ENCODE results near the gene PYM1.
"Not testable (repeated sequence)": the region's sequence is repeated elsewhere in the genome, so short reads cannot be mapped to it uniquely, and the experiment has no call there.

PYM1 gene

DNA sequence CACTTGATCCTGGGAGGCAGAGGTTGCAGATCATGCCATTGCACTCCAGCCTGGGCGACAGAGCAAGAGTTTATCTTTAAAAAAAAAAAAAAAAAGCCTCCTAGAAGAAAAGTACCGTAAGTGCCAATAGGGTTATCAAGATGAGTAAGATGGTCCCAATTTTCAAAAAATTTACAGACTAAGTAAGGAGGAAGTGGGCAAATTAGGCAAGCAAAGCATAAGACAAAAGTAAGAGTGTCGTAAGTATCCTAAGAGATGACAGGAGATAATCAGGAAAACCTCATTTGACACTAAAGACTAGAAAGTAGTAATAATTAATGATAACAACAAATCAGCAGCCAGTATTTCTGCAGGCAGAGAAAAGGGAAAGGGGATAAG lies 12.2 kb downstream of the PYM1 start:
- DNase-seq (ENCODE audit: low read depth in 1 of 2, low spot score in 1 of 2): no peak

DNA sequence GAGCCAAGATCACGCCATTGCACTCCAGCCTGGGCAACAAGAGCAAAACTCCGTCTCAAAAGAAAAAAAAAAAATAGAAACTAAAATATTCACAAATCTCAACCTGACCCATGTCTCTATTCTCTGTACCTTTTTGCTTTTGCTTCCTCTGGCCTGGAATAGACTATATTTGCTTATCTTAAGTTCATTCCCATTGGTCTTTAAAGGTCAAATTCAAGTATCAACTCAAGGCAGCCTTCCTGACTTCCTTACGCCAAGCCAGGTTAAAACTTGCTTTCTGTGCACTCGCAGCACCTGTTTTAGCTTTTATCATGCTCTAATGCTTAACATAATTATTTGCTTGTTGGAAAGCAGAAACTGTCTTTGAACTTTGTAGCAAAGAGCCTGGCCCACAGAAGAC lies 14.8 kb downstream of the PYM1 start:
- DNase-seq (ENCODE audit: low read depth in 1 of 2, low spot score in 1 of 2): no peak

DNA sequence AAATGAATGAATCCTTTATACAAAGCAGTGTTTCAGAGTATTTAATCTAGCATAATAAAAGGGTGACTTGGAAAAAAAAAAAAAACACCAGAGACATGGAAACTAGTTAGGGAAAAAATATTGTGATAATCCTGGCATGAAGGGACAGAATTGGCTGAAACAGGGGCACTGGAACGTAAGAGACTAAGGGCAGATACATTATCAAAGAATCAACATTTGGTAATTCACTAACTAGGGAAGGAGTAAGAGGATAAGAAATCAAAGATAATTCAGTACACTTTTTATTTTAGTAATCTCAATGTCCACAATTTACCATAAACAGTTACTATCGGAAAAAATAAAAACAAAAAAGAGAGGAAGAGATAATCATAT lies 18.2 kb downstream of the PYM1 start:
- no peak for DNase-seq (ENCODE audit: low read depth in 1 of 2, low spot score in 1 of 2)

DNA sequence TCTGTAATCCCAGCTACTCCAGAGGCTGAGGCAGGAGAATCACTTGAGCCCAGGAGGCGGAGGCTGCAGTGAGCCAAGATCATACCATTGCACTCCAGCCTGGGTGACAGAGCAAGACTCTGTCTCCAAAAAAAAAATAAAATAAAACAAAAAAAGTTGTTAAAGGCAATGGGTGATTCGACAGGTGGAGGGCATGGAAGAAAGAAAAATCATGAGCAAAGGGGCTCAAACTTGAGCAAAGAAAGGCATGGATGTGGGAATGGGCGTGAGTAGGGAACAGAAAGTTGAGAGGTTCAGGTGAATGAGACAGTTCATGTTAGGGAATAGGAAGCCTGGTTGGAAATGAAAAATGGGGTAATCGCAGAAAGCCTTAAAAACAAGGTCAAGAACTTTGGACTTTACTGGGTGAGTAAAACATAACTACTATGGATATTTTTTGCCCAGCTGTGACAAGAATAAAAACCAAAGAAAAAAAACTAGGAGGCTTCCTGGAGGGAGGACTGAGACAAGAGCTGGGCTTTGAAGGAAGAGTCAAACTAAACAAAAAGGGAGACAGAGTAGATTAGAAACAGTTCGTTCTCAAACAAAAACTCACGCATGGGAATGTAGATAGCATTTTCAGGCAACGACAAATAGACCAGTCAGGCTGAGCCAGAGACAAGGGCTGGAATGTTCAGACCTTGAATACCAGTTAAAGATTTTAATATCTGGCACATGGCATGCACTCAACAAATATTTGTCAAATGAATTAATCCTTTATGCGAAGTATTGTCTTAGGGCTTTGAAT lies 18.8 kb downstream of the PYM1 start:
- no peak for DNase-seq (ENCODE audit: low read depth in 1 of 2, low spot score in 1 of 2)

DNA sequence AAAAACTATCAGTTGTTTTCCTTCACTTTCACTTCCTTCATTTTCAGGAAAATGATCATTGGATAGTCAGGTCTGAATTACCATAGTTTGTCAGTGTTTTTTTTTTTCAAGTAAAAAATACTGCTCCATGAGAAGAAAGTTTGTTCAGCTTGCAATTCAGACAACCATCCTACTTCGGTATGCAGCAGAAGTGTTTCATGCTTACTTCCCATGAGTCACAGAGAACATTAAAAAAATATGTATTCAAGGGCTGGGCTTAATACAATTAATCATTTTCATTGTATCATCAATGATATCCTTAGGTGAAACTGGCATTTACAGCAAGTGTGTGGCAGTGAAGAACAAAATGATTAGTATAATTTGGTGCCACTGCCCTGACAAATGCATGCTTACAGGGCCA lies 21.6 kb downstream of the PYM1 start:
- no peak for DNase-seq (ENCODE audit: low read depth in 1 of 2, low spot score in 1 of 2)

DNA sequence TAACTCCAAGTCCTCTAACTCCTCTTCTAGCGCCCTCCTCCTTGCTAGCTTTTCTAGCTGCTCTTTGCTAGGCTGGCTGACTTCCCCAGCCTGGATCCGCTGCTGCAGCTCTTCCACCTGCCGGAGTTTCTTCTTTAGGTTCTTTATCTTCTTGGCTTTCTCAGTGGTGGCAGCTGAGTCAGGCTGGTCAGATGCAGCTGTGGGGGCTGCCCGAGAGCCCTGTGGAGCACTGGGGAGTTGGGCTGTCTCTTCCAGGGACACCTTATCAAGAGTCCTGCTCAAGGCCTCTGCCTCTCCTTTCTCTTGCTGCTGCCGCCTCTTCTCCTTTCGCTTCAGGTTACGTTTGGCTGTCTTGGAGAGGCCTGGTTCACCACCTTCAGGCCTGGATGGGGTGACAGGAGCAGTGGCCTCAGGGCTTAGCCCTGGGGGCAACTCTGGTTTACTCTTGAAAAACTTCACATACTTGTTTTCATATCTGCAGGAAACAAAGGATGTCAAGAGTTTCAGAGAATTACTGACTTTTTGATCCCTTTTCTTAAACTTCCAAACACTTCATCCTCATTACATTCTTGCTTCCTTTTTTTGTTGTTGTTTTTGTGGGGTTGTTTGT lies 25.7 kb downstream of the PYM1 start:
- DNase-seq (ENCODE audit: low read depth in 1 of 2, low spot score in 1 of 2): no peak

DNA sequence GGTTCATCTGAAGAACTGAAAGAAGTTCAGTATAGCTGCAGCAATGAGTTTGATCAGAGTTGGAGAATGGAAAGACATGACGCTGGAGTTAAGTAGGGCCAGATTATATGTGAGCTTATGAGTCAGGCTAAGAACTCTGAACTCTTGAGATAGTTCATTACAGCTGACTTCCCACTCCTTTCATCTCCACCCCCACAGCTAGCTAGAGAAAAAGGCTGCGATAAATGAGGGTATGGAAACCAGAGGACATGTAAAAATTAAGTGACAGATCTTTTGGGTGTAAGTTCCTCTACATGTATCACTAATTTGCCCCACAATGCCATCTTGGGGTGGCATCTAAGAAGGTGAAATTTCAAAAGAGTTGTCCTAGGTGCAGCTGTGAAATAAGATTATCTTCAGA lies 28.6 kb downstream of the PYM1 start:
- peak in 1 of 2 donors; percentile 50 for DNase-seq (ENCODE audit: low read depth in 1 of 2, low spot score in 1 of 2)

DNA sequence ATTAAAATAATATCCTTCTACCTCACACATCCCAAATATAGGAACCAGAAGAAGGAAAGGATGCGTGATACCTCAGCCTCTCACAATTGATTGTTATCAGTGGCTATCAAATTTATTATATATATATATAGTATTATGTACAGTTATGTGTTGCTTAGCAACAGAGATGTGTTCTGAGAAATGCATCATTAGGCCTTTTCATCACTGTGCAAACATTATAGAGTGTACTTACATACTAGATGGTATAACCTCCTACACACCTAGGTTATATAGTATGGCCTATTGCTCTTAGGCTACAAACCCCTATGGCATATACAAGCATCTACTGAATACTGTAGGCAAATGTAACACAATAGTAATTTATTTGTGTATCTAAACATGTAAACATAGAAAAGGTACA lies 34.0 kb downstream of the PYM1 start:
- no peak for DNase-seq (ENCODE audit: low read depth in 1 of 2, low spot score in 1 of 2)

DNA sequence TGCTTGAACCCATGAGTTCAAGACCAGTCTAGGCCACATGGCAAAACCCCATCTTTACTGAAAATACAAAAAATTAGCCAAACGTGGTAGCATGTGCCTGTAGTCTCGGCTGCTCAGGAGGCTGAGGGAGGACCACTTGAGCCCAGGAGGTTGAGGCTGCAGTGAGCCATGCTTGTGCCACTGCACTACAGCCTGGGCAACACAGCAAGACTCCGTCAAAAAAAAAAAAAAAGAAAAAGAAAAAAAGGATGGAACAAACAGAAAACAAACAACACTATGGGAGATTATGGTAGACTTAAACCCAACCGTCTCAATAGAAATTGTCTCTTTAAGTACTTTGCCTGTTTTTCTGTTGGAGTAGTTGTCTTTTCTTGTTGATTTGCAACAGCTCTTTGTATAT lies 36.4 kb downstream of the PYM1 start:
- no peak for DNase-seq (ENCODE audit: low read depth in 1 of 2, low spot score in 1 of 2)

DNA sequence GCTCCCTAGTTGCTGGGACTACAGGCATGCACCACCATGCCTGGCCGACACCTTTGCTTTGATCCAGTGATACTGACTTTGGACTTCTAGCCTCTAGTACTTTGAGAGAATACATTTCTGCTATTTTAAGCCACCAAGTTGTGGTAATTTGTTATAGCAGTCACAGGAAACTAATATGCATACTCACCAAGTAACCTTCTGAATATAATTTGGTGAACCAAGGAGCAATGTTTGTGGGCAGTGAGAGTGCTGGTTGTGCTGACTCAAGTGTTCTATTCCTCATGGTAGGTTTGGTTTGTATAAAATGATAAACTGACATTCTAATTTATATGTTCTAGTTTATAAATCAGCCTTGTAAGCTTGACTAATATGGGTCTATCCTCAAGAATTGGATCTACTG lies 42.6 kb downstream of the PYM1 start:
- no peak for DNase-seq (ENCODE audit: low read depth in 1 of 2, low spot score in 1 of 2)

DNA sequence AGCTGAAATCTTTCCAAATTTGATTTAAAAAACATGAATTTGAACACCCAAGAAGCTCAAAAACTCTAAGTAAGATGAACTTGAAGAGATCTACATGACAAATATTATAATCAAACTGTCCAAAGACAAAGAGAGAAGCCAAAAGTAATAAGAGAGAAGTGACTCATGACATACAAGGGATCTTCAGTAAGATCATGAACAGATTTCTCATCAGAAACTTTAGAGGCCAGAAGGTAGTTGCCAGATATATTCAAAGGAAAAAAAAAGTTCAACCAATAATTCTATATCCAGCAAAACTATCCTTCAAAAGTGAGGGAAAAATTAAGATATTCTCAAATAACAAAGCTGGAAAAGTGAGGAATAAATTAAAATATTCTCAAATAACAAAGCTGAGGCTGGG lies 49.9 kb downstream of the PYM1 start:
- DNase-seq (ENCODE audit: low read depth in 1 of 2, low spot score in 1 of 2): no peak

DNA sequence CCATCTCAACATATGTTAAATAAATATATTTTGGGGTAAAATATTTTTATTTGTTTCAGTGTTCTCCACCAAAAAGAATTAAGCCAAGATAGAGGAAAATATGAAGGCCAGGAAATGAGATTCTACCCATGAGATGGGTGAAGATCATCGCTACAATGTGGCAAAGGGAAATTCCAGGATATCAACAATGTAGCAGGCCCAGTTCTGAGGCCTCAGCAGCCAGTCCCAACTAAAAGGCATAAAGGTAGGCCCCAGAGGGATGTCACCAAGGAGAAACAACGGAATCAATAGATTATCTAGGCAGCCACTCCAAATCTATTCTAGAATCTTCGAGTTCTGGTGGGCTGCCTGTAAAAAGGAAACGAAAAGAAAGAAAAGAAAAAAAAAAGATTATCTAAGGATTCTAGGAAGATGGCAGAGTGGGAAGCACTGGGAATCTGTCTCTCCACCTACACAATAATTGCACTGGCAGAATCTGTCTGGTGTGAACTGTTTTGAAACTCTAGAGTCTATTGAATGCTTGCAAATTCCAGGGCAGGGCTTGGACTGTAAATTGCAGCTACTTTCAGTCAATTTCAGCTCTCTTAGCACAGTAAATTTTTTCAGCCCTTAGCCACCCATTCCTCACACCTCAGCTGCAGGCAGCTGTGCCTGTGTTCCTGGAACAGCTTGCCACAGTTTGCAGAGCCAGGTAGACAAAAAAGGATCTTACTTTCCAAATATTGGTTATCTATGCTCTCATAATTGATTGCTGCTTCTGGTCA lies 51.8 kb downstream of the PYM1 start:
- no peak for DNase-seq (ENCODE audit: low read depth in 1 of 2, low spot score in 1 of 2)

DNA sequence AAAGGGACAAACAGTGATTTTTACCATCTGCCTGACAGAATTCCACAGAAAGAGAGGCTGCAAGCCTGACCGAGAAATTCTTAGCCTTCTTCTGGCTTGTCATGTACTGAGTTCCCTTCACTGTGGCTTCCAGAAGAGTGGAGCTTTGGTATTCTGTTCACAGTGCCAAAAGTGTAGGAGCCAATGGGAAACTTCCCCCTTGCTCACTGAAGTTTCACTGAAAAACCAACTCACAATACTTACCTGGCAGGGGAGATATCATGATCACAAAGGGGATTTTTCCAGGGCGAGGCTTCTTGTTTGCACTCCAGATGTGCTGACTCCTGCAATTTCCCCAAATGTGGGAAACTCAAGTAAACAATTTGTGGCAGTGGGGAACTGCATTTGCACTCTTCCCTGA lies 53.3 kb downstream of the PYM1 start:
- no peak for DNase-seq (ENCODE audit: low read depth in 1 of 2, low spot score in 1 of 2)

DNA sequence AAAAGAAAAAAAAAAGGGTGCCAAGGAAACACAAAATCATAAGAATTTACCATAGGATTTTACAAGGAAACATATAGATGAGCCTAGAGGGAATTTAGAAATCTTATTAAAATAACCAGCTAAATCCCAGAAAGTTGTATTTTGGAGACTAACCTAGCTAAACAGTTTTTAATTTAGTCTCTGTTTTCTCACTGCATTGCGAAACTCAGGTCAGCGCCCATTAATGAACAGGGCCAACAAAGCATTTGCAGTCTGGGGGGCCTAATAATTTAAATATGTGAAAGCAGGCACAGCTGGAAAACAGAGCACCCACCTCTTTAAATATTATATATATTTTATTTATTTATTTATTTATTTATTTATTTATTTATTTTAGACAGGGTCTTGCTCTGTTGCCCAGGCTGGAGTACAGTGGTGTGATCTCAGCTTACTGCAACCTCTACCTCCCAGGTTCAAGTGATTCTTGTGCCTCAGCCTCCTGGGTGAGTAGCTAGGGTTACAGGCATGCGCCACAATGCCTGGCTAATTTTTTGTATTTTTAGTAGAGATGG lies 61.2 kb downstream of the PYM1 start:
- not testable (repeated sequence) for DNase-seq (ENCODE audit: low read depth in 1 of 2, low spot score in 1 of 2)

DNA sequence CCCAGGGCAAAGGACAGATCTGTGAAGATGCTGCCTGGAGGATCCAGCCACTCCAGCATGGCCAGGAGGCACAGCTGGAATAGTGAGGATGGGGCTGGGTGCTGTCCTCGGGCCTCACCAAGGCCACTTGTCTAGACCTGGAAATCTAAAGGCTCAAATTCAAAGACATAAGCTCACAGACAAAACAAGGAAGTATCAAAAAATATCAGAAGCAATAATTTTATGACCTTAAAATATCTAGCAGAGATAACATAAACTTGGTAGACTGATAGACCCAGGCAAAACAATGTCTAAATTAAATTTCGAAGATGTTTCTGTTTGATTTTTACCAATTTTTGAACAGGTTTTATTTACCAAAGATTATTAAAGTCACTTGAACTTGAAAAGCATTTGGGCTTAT lies 62.4 kb downstream of the PYM1 start:
- DNase-seq (ENCODE audit: low read depth in 1 of 2, low spot score in 1 of 2): no peak

DNA sequence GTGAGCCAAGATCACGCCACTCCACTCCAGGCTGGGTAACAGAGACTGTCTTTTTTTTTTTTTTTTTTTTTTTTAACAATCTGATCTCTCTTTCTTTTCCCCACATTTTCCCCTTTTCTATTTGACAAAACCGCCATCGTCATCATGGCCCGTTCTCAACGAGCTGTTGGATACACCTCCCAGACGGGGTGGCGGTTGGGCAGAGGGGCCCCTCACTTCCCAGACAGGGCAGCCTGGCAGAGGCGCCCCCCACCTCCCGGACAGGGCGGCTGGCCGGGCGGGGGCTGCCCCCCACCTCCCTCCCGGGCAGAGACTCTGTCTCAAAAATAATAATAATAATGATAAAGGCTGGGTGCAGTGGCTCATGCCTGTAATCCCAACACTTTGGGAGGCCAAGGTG lies 64.8 kb downstream of the PYM1 start:
- not testable (repeated sequence) for DNase-seq (ENCODE audit: low read depth in 1 of 2, low spot score in 1 of 2)

DNA sequence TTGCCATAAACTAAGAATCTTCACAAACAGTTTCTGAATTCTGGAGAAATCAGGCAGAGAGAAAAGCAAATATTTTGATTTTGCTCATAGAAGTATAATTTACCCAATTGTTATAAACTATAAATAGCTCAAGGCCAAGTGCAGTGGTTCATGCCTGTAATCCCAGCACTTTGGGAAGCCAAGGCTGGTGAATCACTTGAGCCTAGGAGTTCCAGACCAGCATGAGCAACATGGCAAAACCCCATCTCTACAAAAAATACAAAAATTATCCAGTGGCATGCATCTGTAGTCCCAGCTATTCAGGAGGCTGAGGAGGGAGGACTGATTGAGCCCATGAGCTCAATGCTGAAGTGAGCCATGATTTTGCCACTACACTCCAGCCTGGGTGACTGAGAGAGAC lies 65.4 kb downstream of the PYM1 start:
- DNase-seq (ENCODE audit: low read depth in 1 of 2, low spot score in 1 of 2): no peak

DNA sequence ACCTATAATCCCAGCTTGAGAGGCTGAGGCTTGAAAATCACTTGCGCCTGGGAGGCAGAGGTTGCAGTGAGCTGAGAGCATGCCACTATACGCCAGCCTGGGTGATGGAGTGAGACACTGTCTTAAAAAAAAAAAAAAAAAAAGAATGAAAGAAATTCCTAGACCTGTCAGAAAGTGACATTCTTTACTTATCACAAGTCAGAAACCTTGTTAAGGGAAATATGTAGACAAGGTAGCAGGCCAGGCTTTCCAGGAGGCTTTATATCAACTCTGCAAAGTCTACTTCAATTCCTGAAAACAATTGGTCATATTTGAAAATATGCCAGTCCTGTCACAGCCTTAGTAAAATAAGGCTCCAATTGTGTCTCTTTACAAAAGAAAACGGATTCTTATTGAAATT lies 65.8 kb downstream of the PYM1 start:
- DNase-seq (ENCODE audit: low read depth in 1 of 2, low spot score in 1 of 2): no peak

DNA sequence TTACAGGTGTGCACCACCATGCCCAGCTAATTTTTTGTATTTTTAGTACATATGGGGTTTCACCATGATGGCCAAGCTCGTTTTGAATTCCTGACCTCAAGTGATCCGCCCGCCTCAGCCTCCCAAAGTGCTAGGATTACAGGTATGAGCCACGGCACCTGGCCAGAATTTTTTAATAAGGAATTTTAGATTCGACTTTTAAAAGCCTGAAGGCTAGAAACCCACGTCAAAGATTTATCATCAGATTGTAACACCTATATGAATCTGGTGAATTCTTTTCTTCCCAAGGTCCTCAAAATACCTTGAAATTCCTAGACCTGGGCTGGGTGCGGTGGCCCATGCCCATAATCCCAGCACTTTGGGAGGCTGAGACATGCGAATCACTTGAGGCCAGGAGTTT lies 66.3 kb downstream of the PYM1 start:
- no peak for DNase-seq (ENCODE audit: low read depth in 1 of 2, low spot score in 1 of 2)

DNA sequence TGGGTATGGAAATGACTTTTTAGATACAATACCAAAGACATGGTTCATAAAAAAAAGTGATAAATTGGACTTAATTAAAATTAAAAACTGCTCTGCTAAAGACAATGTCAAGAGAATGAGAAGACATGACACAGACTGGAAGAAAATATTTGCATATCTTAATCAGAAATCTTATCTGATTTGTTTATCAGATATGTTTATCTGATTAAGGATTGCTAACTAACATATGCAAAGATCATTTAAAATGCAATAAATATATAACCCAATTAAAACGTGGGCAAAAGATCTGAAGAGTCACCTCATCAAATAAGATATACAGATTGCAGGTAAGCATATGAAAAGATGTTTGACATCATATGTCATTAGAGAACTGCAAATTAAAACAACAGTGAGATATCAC lies 75.0 kb downstream of the PYM1 start:
- no peak for DNase-seq (ENCODE audit: low read depth in 1 of 2, low spot score in 1 of 2)
